ENCODE results near the gene FOXD1.
A peak's percentile ranks its signal among the peaks of the same experiment; 100 is the strongest.
"Not testable (repeated sequence)": the region's sequence is repeated elsewhere in the genome, so short reads cannot be mapped to it uniquely, and the experiment has no call there.

FOXD1 gene

GRCh38 chr5:73483676-73484075, 35.1 kb upstream of the FOXD1 start:
- Mint-ChIP-seq H3K4me1 (ENCODE audit: low read depth) (no peaks in the 10 kb centered on the region), H3K36me3 (ENCODE audit: low read depth) (no peaks in the 10 kb centered on the region), H3K27me3 (ENCODE audit: low read depth) (peaks cover 36% of the 10 kb centered on the region), H3K4me3 (no peak overlapping the region), H3K9me3 (no peaks in the 10 kb centered on the region), H3K27ac (no peak overlapping the region)

GRCh38 chr5:73482383-73483136, 34.0 kb upstream of the FOXD1 start:
- Mint-ChIP-seq H3K27ac (no peak overlapping the region), H3K27me3 (ENCODE audit: low read depth) (peaks cover 35% of the 10 kb centered on the region), H3K36me3 (ENCODE audit: low read depth) (no peaks in the 10 kb centered on the region), H3K4me3 (no peak overlapping the region), H3K9me3 (no peaks in the 10 kb centered on the region), H3K4me1 (ENCODE audit: low read depth) (no peaks in the 10 kb centered on the region)

- peaks cover 31% of the 10 kb centered on the region for H3K27me3 Mint-ChIP-seq (ENCODE audit: low read depth)
- H3K4me3 Mint-ChIP-seq, result no peak overlapping the region
- no peak overlapping the region for H3K27ac Mint-ChIP-seq
- no peaks in the 10 kb centered on the region for H3K4me1 Mint-ChIP-seq (ENCODE audit: low read depth)
- H3K36me3 Mint-ChIP-seq (ENCODE audit: low read depth), result no peaks in the 10 kb centered on the region
- H3K9me3 Mint-ChIP-seq, result no peaks in the 10 kb centered on the region
Observed at GRCh38 chr5:73480500-73480899, 31.9 kb upstream of the FOXD1 start.

DNA sequence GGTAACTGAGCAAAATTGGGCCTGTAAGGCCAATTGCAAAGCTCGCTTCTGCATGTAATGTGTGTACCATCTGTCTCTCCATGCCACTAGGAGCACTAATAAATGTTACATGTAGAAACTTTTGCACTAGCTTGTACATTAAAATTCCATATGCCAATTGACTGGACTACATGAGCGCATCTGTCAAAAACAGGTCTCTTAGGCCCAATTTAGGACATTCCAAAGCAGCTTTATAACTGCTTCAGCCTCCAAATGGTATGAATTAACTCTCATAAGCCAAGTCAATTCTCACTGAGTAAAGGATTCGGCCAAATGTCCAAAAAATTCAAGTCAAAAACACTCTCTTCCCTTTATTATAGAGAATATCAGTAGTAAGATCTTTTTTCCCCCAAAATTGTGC, 23.5 kb upstream of the FOXD1 start:
- H3K4me1 Mint-ChIP-seq (ENCODE audit: low read depth), result no peaks in the 10 kb centered on the region
- no peaks in the 10 kb centered on the region for H3K9me3 Mint-ChIP-seq
- no peak overlapping the region for H3K27ac Mint-ChIP-seq
- H3K27me3 Mint-ChIP-seq (ENCODE audit: low read depth), result peaks cover 18% of the 10 kb centered on the region
- no peaks in the 10 kb centered on the region for H3K36me3 Mint-ChIP-seq (ENCODE audit: low read depth)
- no peak overlapping the region for H3K4me3 Mint-ChIP-seq

- H3K27me3 Mint-ChIP-seq (ENCODE audit: low read depth), result peaks cover 18% of the 10 kb centered on the region
- no peaks in the 10 kb centered on the region for H3K4me1 Mint-ChIP-seq (ENCODE audit: low read depth)
- no peak overlapping the region for H3K4me3 Mint-ChIP-seq
- H3K9me3 Mint-ChIP-seq, result no peaks in the 10 kb centered on the region
- H3K36me3 Mint-ChIP-seq (ENCODE audit: low read depth), result no peaks in the 10 kb centered on the region
- H3K27ac Mint-ChIP-seq, result no peak overlapping the region
Observed at GRCh38 chr5:73471654-73472053, 23.1 kb upstream of the FOXD1 start.

DNA sequence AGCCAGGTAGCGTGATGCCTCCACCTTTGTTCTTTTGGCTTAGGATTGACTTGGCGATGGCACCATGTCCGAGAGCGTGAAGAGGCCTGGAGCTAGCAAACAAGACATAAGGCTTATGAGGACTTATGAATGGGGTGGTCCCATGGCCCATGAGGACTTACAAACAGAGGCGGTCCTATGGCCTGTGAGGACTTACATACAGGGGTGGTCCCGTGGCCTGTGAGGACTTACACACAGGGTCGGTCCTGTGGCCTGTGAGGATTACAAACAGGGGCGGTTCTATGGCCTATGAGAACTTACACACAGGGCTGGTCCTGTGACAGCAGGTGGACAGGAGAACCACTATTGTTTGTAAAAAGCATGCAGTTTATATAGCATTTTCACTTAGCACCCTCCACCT, 21.3 kb upstream of the FOXD1 start:
- H3K9me3 Mint-ChIP-seq, result no peaks in the 10 kb centered on the region
- peaks cover 22% of the 10 kb centered on the region for H3K27me3 Mint-ChIP-seq (ENCODE audit: low read depth)

GRCh38 chr5:73468638-73469037, 20.1 kb upstream of the FOXD1 start:
- peaks cover 31% of the 10 kb centered on the region for H3K27me3 Mint-ChIP-seq (ENCODE audit: low read depth)

More for the DNA sequence above, 21.3 kb upstream of the FOXD1 start:
- Mint-ChIP-seq H3K4me1 (ENCODE audit: low read depth) (no peaks in the 10 kb centered on the region), H3K27ac (no peak overlapping the region), H3K36me3 (ENCODE audit: low read depth) (no peaks in the 10 kb centered on the region), H3K4me3 (no peak overlapping the region)

GRCh38 chr5:73464016-73464745, 15.6 kb upstream of the FOXD1 start:
- H3K27ac Mint-ChIP-seq, result no peak overlapping the region
- H3K36me3 Mint-ChIP-seq (ENCODE audit: low read depth), result no peaks in the 10 kb centered on the region
- H3K9me3 Mint-ChIP-seq, result no peaks in the 10 kb centered on the region
- no peaks in the 10 kb centered on the region for H3K4me1 Mint-ChIP-seq (ENCODE audit: low read depth)
- peaks cover 41% of the 10 kb centered on the region for H3K27me3 Mint-ChIP-seq (ENCODE audit: low read depth)
- no peak overlapping the region for H3K4me3 Mint-ChIP-seq

More at GRCh38 chr5:73468638-73469037, 20.1 kb upstream of the FOXD1 start:
- not testable (repeated sequence) for H3K4me3 Mint-ChIP-seq; H3K36me3 Mint-ChIP-seq (ENCODE audit: low read depth); H3K27ac Mint-ChIP-seq; H3K9me3 Mint-ChIP-seq; H3K4me1 Mint-ChIP-seq (ENCODE audit: low read depth)

DNA sequence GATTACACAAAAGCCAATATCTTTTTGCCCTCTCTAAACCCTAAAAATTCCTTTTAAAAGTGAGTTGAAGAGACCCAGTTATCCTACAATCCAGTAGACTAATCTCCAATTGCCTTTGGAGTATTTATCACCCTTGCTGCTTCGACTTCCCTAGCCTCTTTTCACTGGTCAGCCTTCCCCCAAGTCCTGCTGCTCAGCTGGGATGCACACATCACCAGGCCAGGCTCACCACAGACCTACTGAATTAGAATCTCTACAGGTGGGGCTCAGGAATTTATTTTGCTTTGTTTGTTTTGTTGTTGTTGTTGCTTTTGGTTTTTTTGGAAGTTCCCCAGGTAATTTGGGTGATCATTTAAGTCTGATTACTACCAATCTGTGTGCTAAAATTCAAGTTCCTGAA, 11.6 kb upstream of the FOXD1 start:
- Mint-ChIP-seq H3K4me3 (no peak overlapping the region), H3K9me3 (no peaks in the 10 kb centered on the region), H3K27ac (no peak overlapping the region), H3K27me3 (ENCODE audit: low read depth) (peaks cover 56% of the 10 kb centered on the region), H3K4me1 (ENCODE audit: low read depth) (no peaks in the 10 kb centered on the region), H3K36me3 (ENCODE audit: low read depth) (no peaks in the 10 kb centered on the region)

GRCh38 chr5:73459366-73459765, 10.8 kb upstream of the FOXD1 start:
- Mint-ChIP-seq H3K4me3 (no peak overlapping the region), H3K27ac (no peak overlapping the region), H3K27me3 (ENCODE audit: low read depth) (peaks cover 57% of the 10 kb centered on the region)

GRCh38 chr5:73456462-73456861, 7.9 kb upstream of the FOXD1 start:
- H3K36me3 Mint-ChIP-seq (ENCODE audit: low read depth); H3K4me1 Mint-ChIP-seq (ENCODE audit: low read depth); H3K9me3 Mint-ChIP-seq; H3K4me3 Mint-ChIP-seq; H3K27ac Mint-ChIP-seq: not testable (repeated sequence)
- peaks cover 72% of the 10 kb centered on the region for H3K27me3 Mint-ChIP-seq (ENCODE audit: low read depth)

More at GRCh38 chr5:73459366-73459765, 10.8 kb upstream of the FOXD1 start:
- no peaks in the 10 kb centered on the region for H3K36me3 Mint-ChIP-seq (ENCODE audit: low read depth)
- H3K4me1 Mint-ChIP-seq (ENCODE audit: low read depth), result no peaks in the 10 kb centered on the region
- H3K9me3 Mint-ChIP-seq, result no peaks in the 10 kb centered on the region

DNA sequence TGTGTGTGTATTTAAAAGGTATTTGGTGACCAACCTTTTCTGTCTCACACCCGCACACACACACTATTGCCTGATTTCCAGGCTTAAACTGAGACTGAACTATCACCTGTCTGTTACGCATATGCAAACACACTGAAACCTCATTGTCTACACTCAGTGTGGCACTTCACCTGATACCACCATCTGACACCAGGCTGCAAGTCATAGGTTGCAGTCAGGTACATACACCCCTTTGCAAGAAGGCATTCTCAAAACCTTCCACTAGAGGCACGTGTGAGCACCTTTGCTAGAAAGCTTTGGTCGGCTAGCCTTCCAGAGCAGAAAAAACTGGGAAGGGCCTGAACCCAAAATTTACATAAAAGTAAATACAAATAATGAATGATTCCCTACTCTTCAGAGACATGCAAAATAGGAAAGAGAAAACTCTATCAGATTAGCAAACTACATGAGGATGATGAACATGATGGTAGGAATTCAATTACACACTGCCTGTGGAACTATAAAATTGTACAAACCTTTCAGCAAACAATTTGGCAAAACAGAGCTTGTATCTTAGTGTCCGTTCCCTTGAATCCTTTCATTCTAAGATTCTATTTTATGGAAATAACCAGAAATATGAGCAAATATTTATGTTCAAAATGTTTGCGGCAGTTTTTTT, 5.9 kb upstream of the FOXD1 start:
- H3K4me1 Mint-ChIP-seq (ENCODE audit: low read depth), result peaks cover 5% of the 10 kb centered on the region
- no peak overlapping the region for H3K27ac Mint-ChIP-seq
- no peak overlapping the region for H3K4me3 Mint-ChIP-seq
- H3K27me3 Mint-ChIP-seq (ENCODE audit: low read depth), result peaks cover 76% of the 10 kb centered on the region
- H3K36me3 Mint-ChIP-seq (ENCODE audit: low read depth), result no peaks in the 10 kb centered on the region
- H3K9me3 Mint-ChIP-seq, result no peaks in the 10 kb centered on the region

GRCh38 chr5:73452215-73452614, 3.6 kb upstream of the FOXD1 start:
- Mint-ChIP-seq H3K9me3 (no peaks in the 10 kb centered on the region), H3K27ac (peak overlapping the region; percentile 49), H3K27me3 (ENCODE audit: low read depth) (peaks cover 81% of the 10 kb centered on the region), H3K4me3 (no peak overlapping the region), H3K36me3 (ENCODE audit: low read depth) (peaks cover 2% of the 10 kb centered on the region), H3K4me1 (ENCODE audit: low read depth) (peaks cover 13% of the 10 kb centered on the region)

- Mint-ChIP-seq H3K4me1 (ENCODE audit: low read depth) (peaks cover 16% of the 10 kb centered on the region), H3K4me3 (no peak overlapping the region), H3K27ac (no peak overlapping the region), H3K36me3 (ENCODE audit: low read depth) (peaks cover 2% of the 10 kb centered on the region), H3K27me3 (ENCODE audit: low read depth) (peaks cover 80% of the 10 kb centered on the region), H3K9me3 (no peaks in the 10 kb centered on the region)
Observed at GRCh38 chr5:73451224-73452130, 2.9 kb upstream of the FOXD1 start.

Data from T-helper 1 cell treated with Interleukin-12 subunit alpha and Interleukin-12 subunit beta and Interleukin-4 antibody, amounts not matched to agents 30 μg/mL and 1 μg/mL, for 36 hours (primary cell).